GM12801 (cell line): ENCODE measurements around the gene DAZ4.
"Not testable (repeated sequence)": the region's sequence is repeated elsewhere in the genome, so short reads cannot be mapped to it uniquely, and the experiment has no call there.

Source experiments
- TF ChIP-seq, protein P1 (sequence below): IDR thresholded peaks from one replicate; pipeline ENCODE4 v1.5.1; 2011; ENCODE audit warnings: control low read depth; ENCODE audit not compliant: insufficient read length; ENCODE audit errors: extremely low read depth

The DAZ4 gene, protein sequence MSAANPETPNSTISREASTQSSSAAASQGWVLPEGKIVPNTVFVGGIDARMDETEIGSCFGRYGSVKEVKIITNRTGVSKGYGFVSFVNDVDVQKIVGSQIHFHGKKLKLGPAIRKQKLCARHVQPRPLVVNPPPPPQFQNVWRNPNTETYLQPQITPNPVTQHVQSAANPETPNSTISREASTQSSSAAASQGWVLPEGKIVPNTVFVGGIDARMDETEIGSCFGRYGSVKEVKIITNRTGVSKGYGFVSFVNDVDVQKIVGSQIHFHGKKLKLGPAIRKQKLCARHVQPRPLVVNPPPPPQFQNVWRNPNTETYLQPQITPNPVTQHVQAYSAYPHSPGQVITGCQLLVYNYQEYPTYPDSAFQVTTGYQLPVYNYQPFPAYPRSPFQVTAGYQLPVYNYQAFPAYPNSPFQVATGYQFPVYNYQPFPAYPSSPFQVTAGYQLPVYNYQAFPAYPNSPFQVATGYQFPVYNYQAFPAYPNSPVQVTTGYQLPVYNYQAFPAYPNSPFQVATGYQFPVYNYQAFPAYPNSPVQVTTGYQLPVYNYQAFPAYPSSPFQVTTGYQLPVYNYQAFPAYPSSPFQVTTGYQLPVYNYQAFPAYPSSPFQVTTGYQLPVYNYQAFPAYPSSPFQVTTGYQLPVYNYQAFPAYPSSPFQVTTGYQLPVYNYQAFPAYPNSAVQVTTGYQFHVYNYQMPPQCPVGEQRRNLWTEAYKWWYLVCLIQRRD

DNA sequence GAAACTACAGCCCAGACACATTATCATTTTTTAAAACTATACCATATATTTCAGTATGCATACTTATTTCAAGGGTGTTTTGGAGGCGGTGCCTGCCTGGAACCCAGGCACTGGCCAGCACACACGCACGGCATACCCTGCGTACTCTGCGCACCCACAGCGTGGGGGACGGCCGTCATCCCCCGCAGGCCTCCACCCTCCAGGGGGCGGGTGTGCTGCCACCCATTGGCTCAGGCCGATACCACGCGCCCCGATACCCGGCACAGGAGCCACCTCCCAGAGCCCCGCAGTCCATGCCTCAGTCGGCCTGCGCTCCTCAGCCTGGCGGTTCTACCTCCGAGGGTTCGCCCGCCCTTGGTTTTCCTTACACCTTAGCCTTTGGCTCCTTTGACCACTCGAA is at the start of gene DAZ4:
DAZ4 (plus strand) TSS at position 301 of the 400 bp plus-strand sequence. CDS start 208 bp downstream, outside the sequence.
- TF ChIP-seq, protein P1, sequence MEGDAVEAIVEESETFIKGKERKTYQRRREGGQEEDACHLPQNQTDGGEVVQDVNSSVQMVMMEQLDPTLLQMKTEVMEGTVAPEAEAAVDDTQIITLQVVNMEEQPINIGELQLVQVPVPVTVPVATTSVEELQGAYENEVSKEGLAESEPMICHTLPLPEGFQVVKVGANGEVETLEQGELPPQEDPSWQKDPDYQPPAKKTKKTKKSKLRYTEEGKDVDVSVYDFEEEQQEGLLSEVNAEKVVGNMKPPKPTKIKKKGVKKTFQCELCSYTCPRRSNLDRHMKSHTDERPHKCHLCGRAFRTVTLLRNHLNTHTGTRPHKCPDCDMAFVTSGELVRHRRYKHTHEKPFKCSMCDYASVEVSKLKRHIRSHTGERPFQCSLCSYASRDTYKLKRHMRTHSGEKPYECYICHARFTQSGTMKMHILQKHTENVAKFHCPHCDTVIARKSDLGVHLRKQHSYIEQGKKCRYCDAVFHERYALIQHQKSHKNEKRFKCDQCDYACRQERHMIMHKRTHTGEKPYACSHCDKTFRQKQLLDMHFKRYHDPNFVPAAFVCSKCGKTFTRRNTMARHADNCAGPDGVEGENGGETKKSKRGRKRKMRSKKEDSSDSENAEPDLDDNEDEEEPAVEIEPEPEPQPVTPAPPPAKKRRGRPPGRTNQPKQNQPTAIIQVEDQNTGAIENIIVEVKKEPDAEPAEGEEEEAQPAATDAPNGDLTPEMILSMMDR = not testable (repeated sequence)

DNA sequence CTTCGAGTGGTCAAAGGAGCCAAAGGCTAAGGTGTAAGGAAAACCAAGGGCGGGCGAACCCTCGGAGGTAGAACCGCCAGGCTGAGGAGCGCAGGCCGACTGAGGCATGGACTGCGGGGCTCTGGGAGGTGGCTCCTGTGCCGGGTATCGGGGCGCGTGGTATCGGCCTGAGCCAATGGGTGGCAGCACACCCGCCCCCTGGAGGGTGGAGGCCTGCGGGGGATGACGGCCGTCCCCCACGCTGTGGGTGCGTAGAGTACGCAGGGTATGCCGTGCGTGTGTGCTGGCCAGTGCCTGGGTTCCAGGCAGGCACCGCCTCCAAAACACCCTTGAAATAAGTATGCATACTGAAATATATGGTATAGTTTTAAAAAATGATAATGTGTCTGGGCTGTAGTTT is 20.4 kb upstream of the DAZ4 start, which contains the start of gene DAZ3:
DAZ3 (minus strand) TSS at position 101 of the 400 bp plus-strand sequence. CDS start 208 bp downstream, outside the sequence.
- TF ChIP-seq, protein P1 = not testable (repeated sequence)
